Osteocyte (in vitro differentiated cells): ENCODE measurements around the gene MTX1. TPM values are rescaled to one million over a fixed set of nuclear protein-coding genes. Genes with fewer than 3 reads are reported as not detected.
A peak's percentile ranks its signal among the peaks of the same experiment; 100 is the strongest.

Source experiments
- DNase-seq: peaks from one replicate; pipeline ENCODE4 v3.0.0; 2021; ENCODE audit warnings: mixed read lengths; ENCODE audit not compliant: unreplicated experiment; ENCODE audit errors: extremely low spot score
- H3K27ac Mint-ChIP-seq: one replicate; pipeline ENCODE4 v1.8.0; 2021; ENCODE audit warnings: mild to moderate bottlenecking, mixed read lengths; ENCODE audit not compliant: unreplicated experiment
- H3K27me3 Mint-ChIP-seq: one replicate; pipeline ENCODE4 v1.8.0; 2021; ENCODE audit warnings: mixed read lengths; ENCODE audit not compliant: unreplicated experiment
- H3K36me3 Mint-ChIP-seq: one replicate; pipeline ENCODE4 v1.8.0; 2021; ENCODE audit warnings: mixed read lengths; ENCODE audit not compliant: unreplicated experiment
- H3K4me1 Mint-ChIP-seq: one replicate; pipeline ENCODE4 v1.8.0; 2021; ENCODE audit warnings: mixed read lengths; ENCODE audit not compliant: unreplicated experiment
- H3K4me3 Mint-ChIP-seq: one replicate; pipeline ENCODE4 v1.8.0; 2021; ENCODE audit warnings: mild to moderate bottlenecking, moderate library complexity, mixed read lengths; ENCODE audit not compliant: unreplicated experiment
- H3K9me3 Mint-ChIP-seq: one replicate; pipeline ENCODE4 v1.8.0; 2021; ENCODE audit warnings: mixed read lengths; ENCODE audit not compliant: unreplicated experiment
- CTCF ChIP-seq: fragments of 200-600 bp; sonication (generic); IDR thresholded peaks from 2 replicates; pipeline ENCODE4 v1.5.0; 2021; ENCODE audit warnings: antibody characterized with exemption, mild to moderate bottlenecking, moderate library complexity
- total RNA-seq: library from RNA; stranded (reverse); gene quantifications from 2 replicates; pipeline ENCODE4 v1.2.1, GENCODE V29; 2021

The MTX1 gene
- total RNA-seq, 1 donor from 2014 or later: 33.2 TPM

DNA sequence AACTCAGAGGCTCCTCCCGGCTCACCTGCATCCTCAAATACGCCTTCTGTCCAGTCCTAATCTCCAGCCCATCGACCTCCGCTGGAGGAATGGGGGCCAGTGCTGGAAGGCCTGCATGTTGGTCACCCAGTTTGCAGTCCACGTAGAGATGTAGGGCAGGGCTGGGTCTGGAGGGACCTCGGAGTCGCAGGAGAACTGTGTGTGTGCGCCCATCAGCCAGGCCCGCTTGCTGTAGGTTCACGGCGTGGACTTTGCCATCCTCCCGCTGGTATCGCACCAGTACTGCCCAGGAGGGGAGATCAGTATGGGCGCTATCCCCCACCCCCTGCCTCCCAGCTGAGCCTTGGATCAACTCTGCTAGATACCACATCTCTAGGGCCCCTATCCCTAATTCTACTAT is 3.5 kb upstream of the MTX1 start:
- no peak overlapping the region for H3K4me3 Mint-ChIP-seq
- H3K27me3 Mint-ChIP-seq: no peaks in the 10 kb centered on the region
- H3K36me3 Mint-ChIP-seq: peaks cover 2% of the 10 kb centered on the region
- H3K4me1 Mint-ChIP-seq: peaks cover 27% of the 10 kb centered on the region
- TF ChIP-seq CTCF: no peak
- H3K27ac Mint-ChIP-seq: no peak overlapping the region
- H3K9me3 Mint-ChIP-seq: no peaks in the 10 kb centered on the region
- no peak for DNase-seq

- Mint-ChIP-seq H3K36me3 (peaks cover 2% of the 10 kb centered on the region), H3K27ac (no peak overlapping the region), H3K9me3 (no peaks in the 10 kb centered on the region), H3K4me3 (no peak overlapping the region), H3K27me3 (no peaks in the 10 kb centered on the region), H3K4me1 (peaks cover 28% of the 10 kb centered on the region)
- no peak for DNase-seq
- no peak for TF ChIP-seq CTCF
Observed at GRCh38 chr1:155205969-155206593, 2.4 kb upstream of the MTX1 start.

GRCh38 chr1:155206891-155207805 is 1.3 kb upstream of the MTX1 start:
- DNase-seq: peak; percentile 93
- Mint-ChIP-seq H3K27ac (peak overlapping the region; percentile 100), H3K36me3 (peaks cover 2% of the 10 kb centered on the region), H3K27me3 (no peaks in the 10 kb centered on the region), H3K9me3 (no peaks in the 10 kb centered on the region), H3K4me1 (peaks cover 28% of the 10 kb centered on the region), H3K4me3 (peak overlapping the region; percentile 83)
- peak; percentile 85 for TF ChIP-seq CTCF

DNA sequence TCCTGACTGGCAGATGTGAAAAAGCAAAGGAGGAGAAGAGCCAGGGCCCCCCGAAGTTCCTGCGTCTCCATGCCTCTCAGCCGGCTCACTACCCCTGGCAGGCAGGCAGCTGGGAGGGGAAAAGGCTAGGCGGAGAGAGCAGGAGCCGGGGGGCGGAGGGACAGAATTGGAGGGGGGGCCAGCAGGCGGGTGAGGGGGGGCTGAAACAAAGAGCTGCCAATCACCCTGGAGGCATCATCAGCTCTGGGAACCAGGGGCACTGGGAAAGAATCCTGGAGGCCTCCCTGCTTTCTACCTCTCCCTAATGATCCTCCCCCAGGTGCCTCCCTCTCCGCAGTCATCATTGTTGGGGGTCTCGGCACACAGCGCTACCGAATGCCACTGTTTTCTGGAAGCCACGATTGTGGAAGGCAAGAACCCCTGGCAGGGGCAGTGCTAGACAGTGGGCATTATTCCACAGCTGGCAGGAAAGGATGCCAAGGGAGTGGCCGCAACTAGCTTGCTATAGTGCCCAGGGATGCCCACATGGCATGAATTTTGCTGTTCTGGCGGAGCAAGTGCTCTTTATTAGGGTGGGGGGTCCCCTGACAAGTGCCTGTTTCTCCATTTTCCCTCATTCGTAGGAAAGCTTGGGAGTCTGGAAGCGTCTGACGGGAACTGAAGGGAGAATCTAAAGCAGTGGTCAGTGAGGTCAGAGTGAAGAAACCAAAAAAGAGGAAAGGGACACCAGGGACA is 522 bp upstream of the MTX1 start, which contains the start of gene THBS3:
Gene THBS3, minus strand, starts transcription at position 92 of the 735 bp plus-strand sequence. Its CDS starts 21 bp downstream, at position 71.
- DNase-seq: no peak

More for the DNA sequence above, 522 bp upstream of the MTX1 start, which contains the start of gene THBS3:
- Mint-ChIP-seq H3K36me3 (peaks cover 2% of the 10 kb centered on the region), H3K9me3 (no peaks in the 10 kb centered on the region), H3K27ac (peak within 1 kb of the TSS; percentile 100), H3K4me3 (peak within 1 kb of the TSS; percentile 83), H3K4me1 (peaks cover 28% of the 10 kb centered on the region), H3K27me3 (no peaks in the 10 kb centered on the region)
- TF ChIP-seq CTCF: no peak
